ENCODE data around the gene SIRT7.

Gene SIRT7

DNA sequence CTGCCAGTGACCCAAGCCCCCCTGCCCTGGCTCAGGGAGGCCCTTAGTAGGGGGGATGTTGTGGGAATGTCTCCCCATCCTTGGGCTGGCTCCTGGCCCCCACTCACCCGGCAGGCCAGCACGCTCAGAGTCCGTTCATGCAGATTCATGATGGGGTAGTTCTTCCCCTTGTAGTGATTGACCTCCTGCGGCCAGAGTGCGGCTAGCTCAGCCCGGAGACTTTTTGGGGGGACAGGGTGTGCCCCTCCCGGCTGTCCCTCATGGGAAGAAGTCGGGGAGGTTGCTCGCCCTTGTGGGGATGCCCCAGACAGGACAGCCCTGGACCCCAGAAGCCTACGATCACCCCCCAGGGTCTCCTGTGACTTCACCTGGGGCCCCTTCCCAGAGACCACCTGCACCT, 12.0 kb downstream of the SIRT7 start:
- peaks cover 0 to 23% of the 10 kb centered on the region in 2 donors for H3K4me1 ChIP-seq (ENCODE audit: control insufficient read depth in 1 of 2, insufficient read depth in 2 of 2, low read length in 2 of 2)
- no peak overlapping the region for H3K4me3 ChIP-seq (ENCODE audit: low read depth in 1 of 2, low read length in 2 of 2)
- H3K27me3 ChIP-seq (ENCODE audit: low read depth, low read length), result peaks cover 5% of the 10 kb centered on the region
- no peak overlapping the region for H3K27ac ChIP-seq (ENCODE audit: low read length)
- peaks cover 4 to 18% of the 10 kb centered on the region in 2 donors for H3K36me3 ChIP-seq (ENCODE audit: control insufficient read depth in 1 of 2, insufficient read depth in 2 of 2, low read length in 2 of 2)
- H3K9me3 ChIP-seq (ENCODE audit: control insufficient read depth in 1 of 2, low read length in 2 of 2), result no peaks in the 10 kb centered on the region

DNA sequence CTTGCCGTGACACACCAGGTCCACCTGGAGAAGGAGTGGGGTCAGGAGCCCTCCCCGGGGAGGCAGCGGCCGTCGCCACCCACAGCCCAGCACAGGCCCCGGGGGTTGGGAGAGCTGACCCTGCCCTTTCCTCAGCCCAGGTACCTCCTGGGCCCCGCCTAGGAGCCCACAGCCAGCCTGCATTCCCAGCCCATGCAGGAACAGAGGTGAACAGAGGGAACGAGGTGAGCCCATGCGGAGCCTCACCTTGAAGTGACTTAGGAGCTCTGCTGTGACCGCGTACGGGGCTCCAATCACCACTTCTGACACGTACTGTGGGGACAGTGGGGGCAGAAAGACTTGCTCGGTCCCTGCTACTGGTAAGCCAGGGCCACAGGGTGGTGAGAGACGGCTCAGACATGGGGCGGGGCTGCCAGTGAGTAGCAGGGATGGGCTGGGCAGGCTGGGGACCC, 12.5 kb downstream of the SIRT7 start:
- Histone ChIP-seq H3K36me3 (ENCODE audit: control insufficient read depth in 1 of 2, insufficient read depth in 2 of 2, low read length in 2 of 2) (peaks cover 4 to 20% of the 10 kb centered on the region in 2 donors), H3K4me3 (ENCODE audit: low read depth in 1 of 2, low read length in 2 of 2) (no peak overlapping the region), H3K27ac (ENCODE audit: low read length) (no peak overlapping the region), H3K9me3 (ENCODE audit: control insufficient read depth in 1 of 2, low read length in 2 of 2) (no peaks in the 10 kb centered on the region), H3K27me3 (ENCODE audit: low read depth, low read length) (peaks cover 6% of the 10 kb centered on the region), H3K4me1 (ENCODE audit: control insufficient read depth in 1 of 2, insufficient read depth in 2 of 2, low read length in 2 of 2) (peaks cover 0 to 19% of the 10 kb centered on the region in 2 donors)

GRCh38 chr17:81904600-81905423, 13.2 kb downstream of the SIRT7 start:
- H3K36me3 ChIP-seq (ENCODE audit: control insufficient read depth in 1 of 2, insufficient read depth in 2 of 2, low read length in 2 of 2), result peaks cover 4 to 26% of the 10 kb centered on the region in 2 donors
- H3K9me3 ChIP-seq (ENCODE audit: control insufficient read depth in 1 of 2, low read length in 2 of 2), result no peaks in the 10 kb centered on the region
- H3K4me1 ChIP-seq (ENCODE audit: control insufficient read depth in 1 of 2, insufficient read depth in 2 of 2, low read length in 2 of 2), result peaks cover 0 to 15% of the 10 kb centered on the region in 2 donors
- no peak overlapping the region for H3K4me3 ChIP-seq (ENCODE audit: low read depth in 1 of 2, low read length in 2 of 2)
- peaks cover 6% of the 10 kb centered on the region for H3K27me3 ChIP-seq (ENCODE audit: low read depth, low read length)
- H3K27ac ChIP-seq (ENCODE audit: low read length), result no peak overlapping the region

DNA sequence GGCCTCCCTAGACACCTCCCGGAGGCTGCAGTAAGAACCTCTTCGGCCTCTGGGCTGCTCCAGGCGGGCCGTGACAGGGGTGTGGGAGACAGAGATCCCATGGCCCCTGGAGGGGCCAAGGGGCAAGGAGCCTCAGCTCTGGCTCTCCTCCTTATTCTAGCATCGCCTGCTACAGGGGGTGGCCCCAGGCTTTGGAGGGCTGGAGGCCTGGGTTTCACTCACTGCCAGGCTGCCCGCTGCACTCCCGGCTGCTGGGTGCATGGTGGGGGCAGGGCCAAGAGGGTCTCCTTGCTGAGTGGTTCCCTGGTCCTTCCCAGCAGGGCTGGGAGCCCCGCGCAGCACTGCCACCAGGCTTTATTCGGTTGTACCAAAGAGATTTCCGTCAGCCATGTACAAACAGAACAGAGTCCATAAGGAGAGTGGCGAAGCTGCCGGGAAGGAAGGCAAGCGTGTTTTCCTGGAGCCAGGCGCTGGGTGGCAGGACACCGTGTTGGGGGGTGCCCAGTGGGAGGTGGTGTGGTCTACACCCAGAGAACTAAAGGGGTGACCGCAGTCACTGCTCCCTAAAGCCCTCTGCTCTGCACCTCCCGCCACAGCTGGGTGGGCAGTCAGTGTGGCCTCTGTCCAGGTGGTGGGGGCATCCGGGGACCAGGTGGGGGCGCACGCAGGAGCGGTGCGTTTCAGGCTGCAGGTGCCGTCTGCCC, 13.9 kb downstream of the SIRT7 start:
- peaks cover 0 to 15% of the 10 kb centered on the region in 2 donors for H3K4me1 ChIP-seq (ENCODE audit: control insufficient read depth in 1 of 2, insufficient read depth in 2 of 2, low read length in 2 of 2)
- peaks cover 5 to 34% of the 10 kb centered on the region in 2 donors for H3K36me3 ChIP-seq (ENCODE audit: control insufficient read depth in 1 of 2, insufficient read depth in 2 of 2, low read length in 2 of 2)
- peaks cover 6% of the 10 kb centered on the region for H3K27me3 ChIP-seq (ENCODE audit: low read depth, low read length)
- no peak overlapping the region for H3K4me3 ChIP-seq (ENCODE audit: low read depth in 1 of 2, low read length in 2 of 2)
- H3K27ac ChIP-seq (ENCODE audit: low read length), result no peak overlapping the region
- H3K9me3 ChIP-seq (ENCODE audit: control insufficient read depth in 1 of 2, low read length in 2 of 2), result no peaks in the 10 kb centered on the region

DNA sequence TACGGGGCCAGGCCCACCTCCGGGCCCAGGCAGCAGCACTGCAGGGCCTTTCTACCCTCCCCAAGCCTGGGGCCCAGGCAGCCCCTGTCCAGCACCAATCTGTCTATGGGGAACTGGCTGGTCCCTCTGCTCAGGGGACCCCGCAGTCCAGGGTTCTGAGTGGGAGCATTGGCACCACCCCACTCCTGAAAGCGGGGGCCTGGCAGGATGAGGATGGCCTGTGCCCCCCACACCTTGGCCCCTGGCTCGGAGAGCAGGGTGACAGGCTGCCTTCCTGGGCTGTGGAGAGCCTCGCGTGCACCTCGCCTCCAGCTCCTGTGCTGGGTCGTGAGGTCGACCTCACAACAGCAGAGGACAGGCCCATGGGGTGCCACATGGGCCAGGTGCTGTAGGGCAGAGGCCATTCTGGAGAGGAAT, 14.6 kb downstream of the SIRT7 start:
- Histone ChIP-seq H3K4me3 (ENCODE audit: low read depth in 1 of 2, low read length in 2 of 2) (no peak overlapping the region), H3K4me1 (ENCODE audit: control insufficient read depth in 1 of 2, insufficient read depth in 2 of 2, low read length in 2 of 2) (peaks cover 0 to 15% of the 10 kb centered on the region in 2 donors), H3K27ac (ENCODE audit: low read length) (no peak overlapping the region), H3K9me3 (ENCODE audit: control insufficient read depth in 1 of 2, low read length in 2 of 2) (no peaks in the 10 kb centered on the region), H3K36me3 (ENCODE audit: control insufficient read depth in 1 of 2, insufficient read depth in 2 of 2, low read length in 2 of 2) (peaks cover 11 to 39% of the 10 kb centered on the region in 2 donors), H3K27me3 (ENCODE audit: low read depth, low read length) (peaks cover 6% of the 10 kb centered on the region)

GRCh38 chr17:81902653-81903414, 15.1 kb downstream of the SIRT7 start:
- peaks cover 17 to 40% of the 10 kb centered on the region in 2 donors for H3K36me3 ChIP-seq (ENCODE audit: control insufficient read depth in 1 of 2, insufficient read depth in 2 of 2, low read length in 2 of 2)
- peaks cover 6% of the 10 kb centered on the region for H3K27me3 ChIP-seq (ENCODE audit: low read depth, low read length)
- peak overlapping the region in 1 of 2 donors; percentile 45 for H3K4me3 ChIP-seq (ENCODE audit: low read depth in 1 of 2, low read length in 2 of 2)
- H3K9me3 ChIP-seq (ENCODE audit: control insufficient read depth in 1 of 2, low read length in 2 of 2), result no peaks in the 10 kb centered on the region
- no peak overlapping the region for H3K27ac ChIP-seq (ENCODE audit: low read length)
- peaks cover 0 to 15% of the 10 kb centered on the region in 2 donors for H3K4me1 ChIP-seq (ENCODE audit: control insufficient read depth in 1 of 2, insufficient read depth in 2 of 2, low read length in 2 of 2)

- H3K27ac ChIP-seq (ENCODE audit: low read length), result no peak within 1 kb of the TSS
- peaks cover 0 to 15% of the 10 kb centered on the region in 2 donors for H3K4me1 ChIP-seq (ENCODE audit: control insufficient read depth in 1 of 2, insufficient read depth in 2 of 2, low read length in 2 of 2)
- peaks cover 6% of the 10 kb centered on the region for H3K27me3 ChIP-seq (ENCODE audit: low read depth, low read length)
- H3K36me3 ChIP-seq (ENCODE audit: control insufficient read depth in 1 of 2, insufficient read depth in 2 of 2, low read length in 2 of 2), result peaks cover 20 to 40% of the 10 kb centered on the region in 2 donors
- H3K9me3 ChIP-seq (ENCODE audit: control insufficient read depth in 1 of 2, low read length in 2 of 2), result no peaks in the 10 kb centered on the region
- H3K4me3 ChIP-seq (ENCODE audit: low read depth in 1 of 2, low read length in 2 of 2), result peak within 1 kb of the TSS in 1 of 2 donors; percentile 45
Observed at GRCh38 chr17:81902023-81902652, 15.8 kb downstream of the SIRT7 start, which contains the start of gene NPB. Gene NPB (plus strand): TSS chr17:81902238. CDS start chr17:81902278, 40 bp downstream.

GRCh38 chr17:81901167-81902022, 16.6 kb downstream of the SIRT7 start:
- Histone ChIP-seq H3K27me3 (ENCODE audit: low read depth, low read length) (peaks cover 6% of the 10 kb centered on the region), H3K27ac (ENCODE audit: low read length) (no peak overlapping the region), H3K4me3 (ENCODE audit: low read depth in 1 of 2, low read length in 2 of 2) (peak overlapping the region in 1 of 2 donors; percentile 45), H3K4me1 (ENCODE audit: control insufficient read depth in 1 of 2, insufficient read depth in 2 of 2, low read length in 2 of 2) (peaks cover 0 to 15% of the 10 kb centered on the region in 2 donors), H3K9me3 (ENCODE audit: control insufficient read depth in 1 of 2, low read length in 2 of 2) (no peaks in the 10 kb centered on the region), H3K36me3 (ENCODE audit: control insufficient read depth in 1 of 2, insufficient read depth in 2 of 2, low read length in 2 of 2) (peaks cover 19 to 37% of the 10 kb centered on the region in 2 donors)

DNA sequence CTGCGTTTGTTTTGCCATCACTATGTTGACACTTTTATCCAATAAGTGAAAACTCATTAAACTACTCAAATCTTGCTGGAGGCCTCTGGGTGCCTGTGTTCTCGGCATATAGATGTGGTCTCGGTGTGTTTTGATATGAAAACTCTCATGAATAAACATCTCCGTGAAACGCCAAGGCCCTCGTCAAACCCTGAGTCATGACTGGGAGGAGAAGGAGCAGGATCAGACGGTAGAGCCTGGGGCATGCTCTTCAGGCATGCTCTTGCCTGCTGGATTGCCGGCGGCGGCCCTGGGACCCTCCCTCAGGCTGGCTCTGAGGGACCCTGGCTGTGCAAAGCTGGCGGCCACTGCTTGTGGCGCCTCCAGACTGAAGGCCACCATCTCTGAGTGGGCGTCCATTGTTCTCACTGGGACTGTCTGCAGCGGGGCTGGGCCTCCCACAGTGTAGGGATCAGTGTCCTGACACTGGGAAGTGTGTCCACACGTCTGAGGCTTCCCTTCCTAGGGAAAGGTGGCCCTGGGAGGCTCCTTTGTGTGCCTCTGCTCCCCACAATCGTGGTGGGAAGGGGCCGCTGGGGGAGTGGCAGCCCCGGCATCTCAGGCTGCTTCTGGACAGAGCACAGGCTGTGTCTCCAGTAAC, 17.7 kb downstream of the SIRT7 start:
- H3K4me3 ChIP-seq (ENCODE audit: low read depth in 1 of 2, low read length in 2 of 2), result no peak overlapping the region
- H3K4me1 ChIP-seq (ENCODE audit: control insufficient read depth in 1 of 2, insufficient read depth in 2 of 2, low read length in 2 of 2), result peaks cover 0 to 15% of the 10 kb centered on the region in 2 donors
- H3K27me3 ChIP-seq (ENCODE audit: low read depth, low read length), result peaks cover 6% of the 10 kb centered on the region
- no peak overlapping the region for H3K27ac ChIP-seq (ENCODE audit: low read length)
- peaks cover 16 to 43% of the 10 kb centered on the region in 2 donors for H3K36me3 ChIP-seq (ENCODE audit: control insufficient read depth in 1 of 2, insufficient read depth in 2 of 2, low read length in 2 of 2)
- H3K9me3 ChIP-seq (ENCODE audit: control insufficient read depth in 1 of 2, low read length in 2 of 2), result no peaks in the 10 kb centered on the region
